ENCODE results near the gene ELF4.

ELF4 gene

DNA sequence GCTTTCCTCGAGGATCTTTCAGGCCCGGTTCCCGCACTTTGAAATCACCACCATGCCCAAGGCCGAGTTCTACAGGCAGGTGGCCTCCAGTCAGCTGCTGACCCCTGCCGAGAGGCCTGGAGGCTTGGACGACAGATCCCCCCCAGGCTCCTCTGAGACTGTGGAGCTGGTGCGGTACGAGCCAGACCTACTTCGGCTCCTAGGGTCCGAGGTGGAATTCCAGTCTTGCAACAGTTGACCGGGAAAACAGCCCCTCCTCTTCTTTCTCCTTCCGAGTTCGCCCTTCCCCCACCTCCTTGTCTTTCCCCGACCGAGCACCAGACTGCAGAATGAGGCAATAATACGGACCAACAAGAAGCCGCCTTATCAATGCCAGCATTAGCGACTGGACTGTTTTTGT is 54.4 kb downstream of the ELF4 start:
- Histone ChIP-seq H3K4me1 (ENCODE audit: insufficient read depth, low read length) (0 out of 2 replicates have a peak, but pooled peaks cover 4% of the 10 kb centered on the region), H3K9me3 (ENCODE audit: insufficient read depth, low read depth, low read length) (no peaks in the 10 kb centered on the region), H3K36me3 (ENCODE audit: insufficient read depth, low read length) (peaks cover 8% of the 10 kb centered on the region; the same call in 1 of the 2 replicates), H3K4me3 (ENCODE audit: low read length) (no peak overlapping the region), H3K9ac (ENCODE audit: low read depth, low read length) (no peak overlapping the region), H3K27ac (ENCODE audit: low read depth, low read length) (no peak overlapping the region), H3K27me3 (ENCODE audit: insufficient read depth, low read length) (peaks cover 23% of the 10 kb centered on the region)
- 28% methylated on average over 18 of the region's 18 CpGs for WGBS

DNA sequence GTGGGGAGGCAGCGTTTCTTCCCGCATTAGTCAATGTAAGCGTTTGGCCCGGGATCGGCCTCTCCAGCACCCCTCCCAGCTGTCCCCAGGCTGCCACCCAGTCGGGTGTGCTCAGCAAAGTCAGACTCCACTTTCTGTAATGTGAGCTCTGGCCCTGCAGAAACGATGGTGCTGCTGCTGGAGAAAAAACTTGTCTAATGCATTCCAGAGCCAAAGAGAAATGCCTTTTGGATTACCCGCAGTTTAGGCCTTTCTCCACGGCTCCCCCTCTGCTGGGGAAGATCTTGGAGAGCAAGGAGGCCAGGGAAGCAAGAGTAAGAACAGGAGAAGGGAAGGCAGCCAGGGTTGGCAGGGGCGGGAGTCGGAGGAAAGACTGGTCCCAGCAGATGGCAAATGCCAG is 55.2 kb downstream of the ELF4 start:
- 67% methylated on average over 11 of the region's 11 CpGs for WGBS
- no peak overlapping the region for H3K9ac ChIP-seq (ENCODE audit: low read depth, low read length)
- H3K9me3 ChIP-seq (ENCODE audit: insufficient read depth, low read depth, low read length), result no peaks in the 10 kb centered on the region
- H3K27me3 ChIP-seq (ENCODE audit: insufficient read depth, low read length), result peaks cover 19% of the 10 kb centered on the region
- peaks cover 8% of the 10 kb centered on the region; the same call in 1 of the 2 replicates for H3K36me3 ChIP-seq (ENCODE audit: insufficient read depth, low read length)
- no peak overlapping the region for H3K4me3 ChIP-seq (ENCODE audit: low read length)
- 0 out of 2 replicates have a peak, but pooled peaks cover 4% of the 10 kb centered on the region for H3K4me1 ChIP-seq (ENCODE audit: insufficient read depth, low read length)
- no peak overlapping the region for H3K27ac ChIP-seq (ENCODE audit: low read depth, low read length)

DNA sequence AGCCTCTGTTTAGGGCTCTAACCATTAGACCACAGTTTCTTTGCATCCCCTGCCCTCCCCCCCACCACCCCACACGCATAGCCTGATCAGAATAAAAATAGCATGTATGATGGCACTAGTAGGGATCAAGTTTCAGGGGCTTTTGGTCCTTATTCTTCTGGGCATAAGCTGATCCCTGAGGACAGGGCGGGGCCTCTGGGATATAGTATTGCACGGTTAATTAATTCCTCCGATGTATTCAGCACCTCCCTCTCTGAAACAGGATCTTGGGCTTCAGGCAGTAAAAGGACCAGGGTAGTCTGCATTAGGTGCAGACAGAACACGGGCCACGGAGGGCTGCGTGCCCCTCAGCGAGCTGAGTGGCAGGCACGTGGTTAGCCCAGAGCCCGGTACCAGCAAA is 57.1 kb downstream of the ELF4 start:
- H3K4me3 ChIP-seq (ENCODE audit: low read length), result no peak overlapping the region
- peaks cover 14% of the 10 kb centered on the region; the same call in 1 of the 2 replicates for H3K36me3 ChIP-seq (ENCODE audit: insufficient read depth, low read length)
- peaks cover 1% of the 10 kb centered on the region for H3K27me3 ChIP-seq (ENCODE audit: insufficient read depth, low read length)
- no peaks in the 10 kb centered on the region for H3K9me3 ChIP-seq (ENCODE audit: insufficient read depth, low read depth, low read length)
- 86% methylated on average over 9 of the region's 10 CpGs for WGBS
- no peak overlapping the region for H3K27ac ChIP-seq (ENCODE audit: low read depth, low read length)
- 0 out of 2 replicates have a peak, but pooled peaks cover 4% of the 10 kb centered on the region for H3K4me1 ChIP-seq (ENCODE audit: insufficient read depth, low read length)
- no peak overlapping the region for H3K9ac ChIP-seq (ENCODE audit: low read depth, low read length)

DNA sequence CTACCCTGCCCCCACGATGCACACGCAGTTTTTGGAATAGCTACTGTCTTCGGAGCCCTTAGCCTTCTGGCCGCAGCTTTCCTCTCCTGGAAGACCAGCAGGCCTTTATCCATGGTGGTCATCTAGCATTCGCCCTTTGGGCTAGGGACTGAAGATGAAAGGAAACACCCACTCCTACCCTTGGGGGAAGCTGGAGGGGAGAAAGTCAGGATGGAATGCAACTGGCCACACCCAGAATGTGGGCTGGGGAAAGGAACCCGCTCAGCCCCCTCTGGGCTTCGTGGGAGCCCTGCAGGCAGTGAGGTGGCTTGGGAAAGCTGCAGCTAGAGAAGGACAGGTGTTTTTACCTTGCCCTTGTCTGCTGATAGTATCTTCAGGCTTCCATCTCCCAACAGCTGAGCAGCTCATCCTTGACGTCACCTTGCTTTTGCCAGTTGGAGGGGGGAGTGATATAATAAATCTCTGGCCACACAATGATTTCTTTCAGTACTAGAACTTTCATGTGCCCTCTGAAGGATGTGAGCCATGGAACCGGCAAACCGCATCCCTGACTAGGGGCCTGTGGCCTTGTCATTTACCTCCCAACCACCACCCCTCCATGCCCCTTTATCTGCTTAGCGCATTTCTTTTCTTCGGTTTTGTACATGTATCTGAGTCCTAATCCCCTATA is 59.0 kb downstream of the ELF4 start:
- Histone ChIP-seq H3K4me3 (ENCODE audit: low read length) (no peak overlapping the region), H3K4me1 (ENCODE audit: insufficient read depth, low read length) (0 out of 2 replicates have a peak, but pooled peaks cover 4% of the 10 kb centered on the region), H3K36me3 (ENCODE audit: insufficient read depth, low read length) (peaks cover 20% of the 10 kb centered on the region; the same call in 1 of the 2 replicates), H3K27ac (ENCODE audit: low read depth, low read length) (no peak overlapping the region), H3K9ac (ENCODE audit: low read depth, low read length) (no peak overlapping the region), H3K27me3 (ENCODE audit: insufficient read depth, low read length) (no peaks in the 10 kb centered on the region; the same call in 1 of the 2 replicates), H3K9me3 (ENCODE audit: insufficient read depth, low read depth, low read length) (no peaks in the 10 kb centered on the region)
- WGBS, result 85% methylated on average over 10 of the region's 12 CpGs

DNA sequence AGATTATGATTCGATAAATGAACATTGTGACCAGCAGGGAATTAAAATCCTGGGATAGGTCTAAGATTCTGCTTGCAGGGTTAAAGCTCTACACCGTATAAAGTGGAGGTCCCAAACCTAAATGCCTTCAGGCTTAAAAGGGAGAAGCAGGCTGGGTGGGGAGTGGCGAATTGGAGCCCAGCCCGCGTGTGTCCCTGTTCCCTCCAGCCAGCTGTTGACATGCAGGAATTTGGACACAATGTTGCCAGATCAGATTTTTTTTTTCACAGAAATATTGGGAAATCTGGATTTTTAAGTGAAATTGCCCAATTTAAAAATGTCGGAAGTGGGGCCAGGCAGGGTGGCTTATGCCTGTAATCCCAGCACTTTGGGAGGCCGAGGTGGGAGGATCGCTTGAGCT is 60.5 kb downstream of the ELF4 start:
- Histone ChIP-seq H3K9me3 (ENCODE audit: insufficient read depth, low read depth, low read length) (no peaks in the 10 kb centered on the region), H3K9ac (ENCODE audit: low read depth, low read length) (no peak overlapping the region), H3K27me3 (ENCODE audit: insufficient read depth, low read length) (no peaks in the 10 kb centered on the region; the same call in 1 of the 2 replicates), H3K4me3 (ENCODE audit: low read length) (no peak overlapping the region), H3K27ac (ENCODE audit: low read depth, low read length) (no peak overlapping the region), H3K36me3 (ENCODE audit: insufficient read depth, low read length) (peaks cover 20% of the 10 kb centered on the region; the same call in 1 of the 2 replicates), H3K4me1 (ENCODE audit: insufficient read depth, low read length) (no peaks in the 10 kb centered on the region)
- WGBS, result 90% methylated on average over 8 of the region's 8 CpGs

DNA sequence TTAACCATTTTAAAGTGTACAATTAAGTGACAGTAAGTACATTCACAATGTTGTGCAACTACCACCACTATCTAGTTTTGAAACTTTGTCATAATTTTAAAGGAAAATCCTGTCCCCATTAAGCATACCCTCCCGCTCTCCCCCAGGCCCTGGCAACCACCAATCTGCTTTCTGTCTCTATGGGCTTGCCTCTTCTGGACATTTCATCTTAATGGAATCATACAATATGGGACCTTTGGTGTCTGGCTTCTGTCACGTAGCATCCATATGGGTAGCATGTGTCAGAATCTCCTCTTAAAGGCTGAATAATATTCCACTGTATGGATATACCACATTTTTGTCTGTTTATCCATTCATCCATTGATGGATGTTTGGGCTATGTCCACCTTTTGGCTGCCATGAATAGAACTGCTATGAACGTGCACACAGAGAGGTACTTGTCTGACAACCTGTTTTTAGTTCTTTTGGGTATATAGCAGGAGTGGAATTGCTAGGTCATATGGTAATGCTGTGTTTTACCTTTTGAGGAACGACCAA is 61.5 kb downstream of the ELF4 start:
- H3K9me3 ChIP-seq (ENCODE audit: insufficient read depth, low read depth, low read length), result no peaks in the 10 kb centered on the region

DNA sequence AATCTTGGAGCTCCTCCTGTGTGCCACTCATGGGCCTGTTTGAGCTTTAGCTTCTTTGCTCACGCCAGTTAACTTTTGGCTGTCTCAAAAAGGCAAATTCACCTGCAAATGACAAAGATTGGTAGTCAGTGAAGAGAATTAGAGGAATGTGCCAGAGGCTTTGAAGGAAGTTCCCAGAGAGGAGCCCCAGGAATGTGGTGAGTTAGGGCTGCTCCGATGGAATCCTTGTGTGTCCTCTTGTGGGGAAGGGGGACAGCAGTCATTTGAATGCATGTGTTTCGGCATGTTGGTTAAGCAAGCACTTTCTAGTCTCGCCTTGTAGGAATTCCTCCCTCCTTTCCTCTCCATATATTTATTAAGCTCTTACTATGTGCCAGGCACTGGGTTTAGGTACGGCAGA is 62.9 kb downstream of the ELF4 start:
- H3K27me3 ChIP-seq (ENCODE audit: insufficient read depth, low read length), result no peaks in the 10 kb centered on the region; the same call in 1 of the 2 replicates
- peaks cover 20% of the 10 kb centered on the region; the same call in 1 of the 2 replicates for H3K36me3 ChIP-seq (ENCODE audit: insufficient read depth, low read length)
- H3K4me3 ChIP-seq (ENCODE audit: low read length), result no peak overlapping the region
- no peak overlapping the region for H3K27ac ChIP-seq (ENCODE audit: low read depth, low read length)
- H3K4me1 ChIP-seq (ENCODE audit: insufficient read depth, low read length), result no peaks in the 10 kb centered on the region
- 81% methylated on average over 4 of the region's 5 CpGs for WGBS
- no peak overlapping the region for H3K9ac ChIP-seq (ENCODE audit: low read depth, low read length)
- H3K9me3 ChIP-seq (ENCODE audit: insufficient read depth, low read depth, low read length), result no peaks in the 10 kb centered on the region

More for the DNA sequence above, 61.5 kb downstream of the ELF4 start:
- H3K27me3 ChIP-seq (ENCODE audit: insufficient read depth, low read length), result no peaks in the 10 kb centered on the region; the same call in 1 of the 2 replicates
- H3K4me1 ChIP-seq (ENCODE audit: insufficient read depth, low read length), result no peaks in the 10 kb centered on the region
- H3K27ac ChIP-seq (ENCODE audit: low read depth, low read length), result no peak overlapping the region
- peaks cover 20% of the 10 kb centered on the region; the same call in 1 of the 2 replicates for H3K36me3 ChIP-seq (ENCODE audit: insufficient read depth, low read length)
- 88% methylated on average over 3 of the region's 4 CpGs for WGBS
- H3K4me3 ChIP-seq (ENCODE audit: low read length), result no peak overlapping the region
- H3K9ac ChIP-seq (ENCODE audit: low read depth, low read length), result no peak overlapping the region

DNA sequence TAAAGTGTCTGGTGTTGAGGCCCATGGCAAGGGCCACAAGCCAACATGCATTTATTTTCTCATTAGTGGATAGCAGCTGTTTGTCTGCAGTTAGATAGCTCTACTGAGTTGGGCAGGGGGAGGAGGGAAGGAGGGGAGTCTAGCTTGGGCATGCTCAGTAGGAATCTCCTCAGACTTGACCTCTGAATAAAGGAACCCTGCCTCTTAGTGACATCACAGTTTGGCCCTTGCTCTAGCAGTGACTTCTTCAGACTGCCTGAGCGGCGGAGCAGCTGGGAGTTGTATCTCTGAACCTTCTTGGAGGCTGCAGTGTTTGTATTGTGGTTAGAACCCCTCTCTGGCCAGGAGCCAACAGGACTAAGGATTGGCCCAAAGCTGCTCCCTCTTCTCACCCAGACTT is 70.5 kb downstream of the ELF4 start:
- Histone ChIP-seq H3K9me3 (ENCODE audit: insufficient read depth, low read depth, low read length) (no peaks in the 10 kb centered on the region), H3K4me3 (ENCODE audit: low read length) (no peak overlapping the region), H3K27ac (ENCODE audit: low read depth, low read length) (no peak overlapping the region), H3K36me3 (ENCODE audit: insufficient read depth, low read length) (peaks cover 8% of the 10 kb centered on the region; the same call in 1 of the 2 replicates), H3K9ac (ENCODE audit: low read depth, low read length) (no peak overlapping the region), H3K4me1 (ENCODE audit: insufficient read depth, low read length) (no peaks in the 10 kb centered on the region), H3K27me3 (ENCODE audit: insufficient read depth, low read length) (no peaks in the 10 kb centered on the region)
- WGBS, result 83% methylated on average over 2 of the region's 2 CpGs

DNA sequence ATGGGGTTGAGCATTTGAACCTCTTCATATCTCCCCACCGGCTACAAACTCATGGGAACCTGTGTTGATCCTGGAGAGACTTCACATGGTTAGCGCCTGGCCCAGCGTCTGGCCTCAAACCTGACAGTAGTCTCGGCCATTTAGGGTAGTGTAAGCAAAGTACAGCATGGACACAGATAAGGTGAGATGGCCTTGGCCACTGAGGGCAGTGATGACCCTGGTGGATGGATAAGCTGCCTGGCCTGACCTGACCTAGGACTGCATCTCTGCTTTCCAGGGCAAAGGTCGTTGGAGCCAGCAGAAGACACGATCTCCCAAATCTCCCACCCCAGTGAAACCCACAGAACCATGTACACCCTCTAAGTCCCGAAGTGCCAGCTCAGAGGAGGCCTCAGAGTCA is 76.1 kb downstream of the ELF4 start:
- H3K4me3 ChIP-seq (ENCODE audit: low read length), result no peak overlapping the region
- no peak overlapping the region for H3K27ac ChIP-seq (ENCODE audit: low read depth, low read length)
- 93% methylated on average over 7 of the region's 7 CpGs for WGBS
- H3K9ac ChIP-seq (ENCODE audit: low read depth, low read length), result no peak overlapping the region
- H3K36me3 ChIP-seq (ENCODE audit: insufficient read depth, low read length), result peaks cover 8% of the 10 kb centered on the region; the same call in 1 of the 2 replicates
- no peaks in the 10 kb centered on the region for H3K27me3 ChIP-seq (ENCODE audit: insufficient read depth, low read length)
- H3K4me1 ChIP-seq (ENCODE audit: insufficient read depth, low read length), result no peaks in the 10 kb centered on the region
- no peaks in the 10 kb centered on the region for H3K9me3 ChIP-seq (ENCODE audit: insufficient read depth, low read depth, low read length)

DNA sequence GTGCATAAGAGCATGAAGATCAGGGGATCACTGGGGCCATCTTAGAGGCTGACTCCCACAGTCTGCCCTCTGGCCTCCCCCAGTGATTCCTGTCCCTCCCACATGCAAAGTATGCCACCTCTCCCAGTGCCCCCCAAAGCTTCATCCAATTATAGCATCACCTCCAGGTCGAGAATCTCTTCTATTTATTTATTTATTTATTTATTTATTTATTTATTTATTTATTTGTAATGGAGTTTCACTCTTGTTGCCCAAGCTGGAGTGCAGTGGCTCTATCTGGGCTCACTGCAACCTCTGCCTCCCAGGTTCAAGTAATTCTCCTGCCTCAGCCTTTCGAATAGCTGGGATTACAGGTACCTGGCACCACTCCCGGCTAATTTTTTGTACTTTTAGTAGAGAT is 77.7 kb downstream of the ELF4 start:
- Histone ChIP-seq H3K27ac (ENCODE audit: low read depth, low read length) (no peak overlapping the region), H3K4me1 (ENCODE audit: insufficient read depth, low read length) (no peaks in the 10 kb centered on the region), H3K9ac (ENCODE audit: low read depth, low read length) (no peak overlapping the region), H3K9me3 (ENCODE audit: insufficient read depth, low read depth, low read length) (no peaks in the 10 kb centered on the region), H3K36me3 (ENCODE audit: insufficient read depth, low read length) (peaks cover 3% of the 10 kb centered on the region; the same call in 1 of the 2 replicates), H3K27me3 (ENCODE audit: insufficient read depth, low read length) (no peaks in the 10 kb centered on the region), H3K4me3 (ENCODE audit: low read length) (no peak overlapping the region)
- WGBS, result 91% methylated on average over 2 of the region's 3 CpGs

DNA sequence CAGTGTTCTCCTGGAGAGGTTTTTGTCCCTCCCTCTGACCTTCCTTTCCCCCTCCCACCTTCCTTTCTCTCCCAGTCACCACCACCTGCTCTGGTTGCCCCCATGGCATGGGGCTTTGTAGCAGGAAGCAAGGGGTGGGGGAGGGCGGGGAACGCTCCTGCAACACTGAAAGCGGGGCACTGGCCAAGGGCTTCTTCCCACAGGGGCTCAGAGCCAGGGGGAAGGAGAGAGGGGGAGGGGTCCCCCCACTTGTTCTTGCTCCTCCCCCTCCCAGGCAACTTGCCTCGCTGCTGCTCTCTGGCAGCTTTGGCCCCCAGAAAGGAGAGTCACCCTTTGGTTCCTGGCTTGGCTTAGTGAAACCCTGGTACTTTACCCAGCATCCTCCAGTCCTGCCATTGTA is 79.5 kb downstream of the ELF4 start:
- peaks cover 9% of the 10 kb centered on the region; the same call in 1 of the 2 replicates for H3K36me3 ChIP-seq (ENCODE audit: insufficient read depth, low read length)
- no peak overlapping the region for H3K4me3 ChIP-seq (ENCODE audit: low read length)
- WGBS, result 67% methylated on average over 1 of the region's 4 CpGs
- no peaks in the 10 kb centered on the region for H3K9me3 ChIP-seq (ENCODE audit: insufficient read depth, low read depth, low read length)
- no peak overlapping the region for H3K9ac ChIP-seq (ENCODE audit: low read depth, low read length)
- no peaks in the 10 kb centered on the region for H3K27me3 ChIP-seq (ENCODE audit: insufficient read depth, low read length)
- no peaks in the 10 kb centered on the region for H3K4me1 ChIP-seq (ENCODE audit: insufficient read depth, low read length)
- no peak overlapping the region for H3K27ac ChIP-seq (ENCODE audit: low read depth, low read length)
